Fibroblast of villous mesenchyme (primary cell): ENCODE measurements around the gene MAP3K21. TPM values are rescaled to one million over a fixed set of nuclear protein-coding genes. Genes with fewer than 3 reads are reported as not detected.

Experiments
- DNase-seq: peaks from one replicate; pipeline ENCODE4 v3.0.0-alpha.2; 2010; ENCODE audit warnings: low read depth
- H3K4me3 ChIP-seq: 2 replicates; pipeline ENCODE4 v1.5.1; 2011; ENCODE audit warnings: low read depth, mild to moderate bottlenecking, low read length
- total RNA-seq: library from RNA; depleted of rRNA; stranded (reverse); fragments of >200 nt; gene quantifications from 2 replicates; pipeline ENCODE4 v1.2.3, GENCODE V29; 2012
- TF ChIP-seq, protein P1 (sequence below): IDR thresholded peaks from 2 replicates; pipeline ENCODE4 v1.5.1; 2012; ENCODE audit warnings: low read depth, mild to moderate bottlenecking, low read length; ENCODE audit not compliant: insufficient read depth

The MAP3K21 gene
- total RNA-seq, 1 donor = 1.3 TPM

- TF ChIP-seq, protein P1, sequence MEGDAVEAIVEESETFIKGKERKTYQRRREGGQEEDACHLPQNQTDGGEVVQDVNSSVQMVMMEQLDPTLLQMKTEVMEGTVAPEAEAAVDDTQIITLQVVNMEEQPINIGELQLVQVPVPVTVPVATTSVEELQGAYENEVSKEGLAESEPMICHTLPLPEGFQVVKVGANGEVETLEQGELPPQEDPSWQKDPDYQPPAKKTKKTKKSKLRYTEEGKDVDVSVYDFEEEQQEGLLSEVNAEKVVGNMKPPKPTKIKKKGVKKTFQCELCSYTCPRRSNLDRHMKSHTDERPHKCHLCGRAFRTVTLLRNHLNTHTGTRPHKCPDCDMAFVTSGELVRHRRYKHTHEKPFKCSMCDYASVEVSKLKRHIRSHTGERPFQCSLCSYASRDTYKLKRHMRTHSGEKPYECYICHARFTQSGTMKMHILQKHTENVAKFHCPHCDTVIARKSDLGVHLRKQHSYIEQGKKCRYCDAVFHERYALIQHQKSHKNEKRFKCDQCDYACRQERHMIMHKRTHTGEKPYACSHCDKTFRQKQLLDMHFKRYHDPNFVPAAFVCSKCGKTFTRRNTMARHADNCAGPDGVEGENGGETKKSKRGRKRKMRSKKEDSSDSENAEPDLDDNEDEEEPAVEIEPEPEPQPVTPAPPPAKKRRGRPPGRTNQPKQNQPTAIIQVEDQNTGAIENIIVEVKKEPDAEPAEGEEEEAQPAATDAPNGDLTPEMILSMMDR = no peak
- no peak for DNase-seq
Measured at GRCh38 chr1:233372218-233373120, 44.9 kb downstream of the MAP3K21 start.

DNA sequence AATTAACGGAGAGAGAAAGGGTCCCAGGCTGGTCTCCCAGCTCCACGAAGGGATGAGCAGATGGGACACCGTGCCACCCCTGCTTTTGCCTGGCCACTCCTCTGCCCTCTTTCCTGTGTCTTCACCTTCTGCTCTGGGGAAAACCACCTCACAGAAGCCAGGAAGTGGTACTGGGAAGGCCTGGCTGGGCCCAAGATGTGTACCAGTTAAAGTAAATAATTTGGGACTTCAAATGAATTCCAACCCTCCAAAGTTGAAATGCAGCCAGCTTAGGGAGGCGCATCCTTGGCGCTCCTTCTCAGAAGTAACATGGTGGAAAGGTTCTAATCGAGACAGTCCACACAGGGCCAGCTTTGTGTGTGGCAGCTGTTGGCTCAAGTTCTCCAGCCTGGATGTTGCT is 45.7 kb downstream of the MAP3K21 start:
- no peak overlapping the region for H3K4me3 ChIP-seq
- TF ChIP-seq, protein P1 = no peak
- no peak for DNase-seq

More at GRCh38 chr1:233372218-233373120, 44.9 kb downstream of the MAP3K21 start:
- no peak overlapping the region for H3K4me3 ChIP-seq

DNA sequence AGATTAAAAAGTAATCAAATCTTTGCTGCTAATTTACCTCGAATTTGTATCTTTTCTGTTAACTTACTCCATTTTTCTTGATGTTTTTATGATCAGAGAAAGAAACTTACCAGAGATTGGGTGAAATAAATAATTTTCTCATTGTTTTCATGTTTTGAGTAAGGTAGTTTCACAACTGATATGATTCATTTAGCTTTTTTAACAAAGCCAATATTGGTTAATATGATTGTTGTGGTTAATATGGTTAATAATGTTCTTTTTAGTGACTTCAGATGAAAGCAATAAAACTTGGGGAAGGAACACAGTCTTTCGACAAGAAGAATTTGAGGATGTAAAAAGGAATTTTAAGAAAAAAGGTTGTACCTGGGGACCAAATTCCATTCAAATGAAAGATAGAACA is 48.1 kb downstream of the MAP3K21 start:
- TF ChIP-seq, protein P1 = no peak
- DNase-seq = no peak
- H3K4me3 ChIP-seq = no peak overlapping the region

- TF ChIP-seq, protein P1 = no peak
- no peak overlapping the region for H3K4me3 ChIP-seq
- DNase-seq = no peak
Measured at GRCh38 chr1:233376382-233377110, 49.0 kb downstream of the MAP3K21 start.

- TF ChIP-seq, protein P1 = no peak
- no peak for DNase-seq
- no peak overlapping the region for H3K4me3 ChIP-seq
Measured at GRCh38 chr1:233379869-233380438, 52.4 kb downstream of the MAP3K21 start.

DNA sequence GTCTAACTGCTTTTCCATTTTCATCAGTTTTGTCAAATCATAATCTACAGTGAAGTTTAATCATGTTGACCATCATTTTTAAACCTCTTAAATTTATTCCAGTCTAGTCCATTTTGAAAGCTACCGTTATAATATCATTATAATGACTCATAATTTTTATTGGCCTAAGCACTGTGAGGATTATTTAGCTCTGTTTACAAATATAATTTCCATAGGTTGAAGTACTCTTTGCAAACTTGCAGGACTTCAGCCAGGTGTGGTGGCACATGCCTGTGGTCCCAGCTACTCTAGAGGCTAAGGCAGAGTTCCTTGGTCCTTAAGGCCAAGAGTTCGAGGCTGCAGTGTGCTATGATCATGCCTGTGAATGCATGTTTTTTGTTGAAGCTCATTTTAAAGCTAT is 54.3 kb downstream of the MAP3K21 start:
- TF ChIP-seq, protein P1 = no peak
- no peak for DNase-seq
- H3K4me3 ChIP-seq = no peak overlapping the region
